Measurements from ENCODE around the gene ARHGEF19.
"Not testable (repeated sequence)": the region's sequence is repeated elsewhere in the genome, so short reads cannot be mapped to it uniquely, and the experiment has no call there.

The ARHGEF19 gene

DNA sequence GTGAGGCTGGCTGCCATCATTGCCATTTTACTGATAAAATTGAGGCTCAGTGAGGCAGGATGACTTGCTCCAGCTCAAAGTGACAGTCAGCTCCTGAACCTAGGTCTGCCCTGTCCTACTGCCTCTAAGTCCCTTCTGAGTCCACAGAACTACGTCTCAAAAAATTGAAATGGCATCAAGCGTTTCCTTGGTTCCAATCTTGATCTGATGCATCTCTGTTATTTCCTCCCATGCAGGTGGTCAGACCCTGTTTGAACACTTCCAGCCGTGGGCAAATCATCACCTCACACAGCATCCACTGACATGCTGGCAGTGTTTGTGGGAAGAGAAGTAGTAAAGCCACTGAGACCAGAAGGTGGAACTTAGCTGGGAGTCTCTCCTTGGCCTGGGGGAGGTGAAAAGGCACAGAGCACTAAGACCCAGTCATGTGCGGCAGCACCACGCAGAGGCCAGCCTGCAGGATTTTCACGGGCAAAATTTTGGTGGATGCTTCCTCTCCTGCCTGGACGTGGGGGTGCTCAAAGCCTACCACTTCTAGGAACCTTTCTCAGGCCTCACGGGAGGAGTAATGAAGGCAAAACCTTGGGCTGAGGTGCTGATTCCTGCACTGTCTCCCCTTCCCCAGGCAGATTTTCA lies 32.3 kb upstream of the ARHGEF19 start:
- DNase-seq (ENCODE audit: low read depth), result no peak

DNA sequence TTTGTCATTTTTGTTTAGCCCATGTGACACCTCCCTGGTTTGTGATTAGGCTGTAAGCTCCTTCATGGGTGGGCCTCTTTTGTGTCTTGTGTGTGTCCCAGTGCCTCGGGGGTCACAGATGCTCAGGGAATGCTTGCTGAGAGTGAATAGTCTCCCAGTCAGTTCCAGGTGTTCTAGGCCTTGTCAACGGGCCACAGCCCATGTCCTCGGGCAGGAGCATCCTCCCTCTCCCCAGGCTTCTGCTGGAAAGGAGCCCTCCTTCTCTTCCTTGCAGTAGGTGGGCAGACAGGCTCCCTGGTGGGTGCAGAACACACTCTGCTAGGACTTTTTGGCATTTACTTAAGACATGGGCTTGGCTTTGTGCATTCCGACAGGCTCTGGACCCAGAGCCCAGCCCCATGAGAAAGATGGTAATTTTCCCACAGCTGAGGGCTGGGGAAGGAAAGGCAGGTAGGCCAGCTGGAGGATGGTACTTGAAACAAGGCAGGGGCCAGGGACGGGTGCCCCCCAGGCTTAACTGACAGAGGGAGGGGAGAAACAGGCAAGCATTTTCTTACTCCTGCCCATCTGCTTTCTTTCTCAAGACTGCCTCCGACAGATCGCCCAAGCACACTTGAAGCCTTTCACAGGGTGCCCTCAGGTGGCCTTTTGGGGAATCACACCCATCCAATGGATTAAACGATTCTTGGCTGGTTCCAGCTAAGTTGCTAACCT lies 31.6 kb upstream of the ARHGEF19 start:
- DNase-seq (ENCODE audit: low read depth), result peak; percentile 82

DNA sequence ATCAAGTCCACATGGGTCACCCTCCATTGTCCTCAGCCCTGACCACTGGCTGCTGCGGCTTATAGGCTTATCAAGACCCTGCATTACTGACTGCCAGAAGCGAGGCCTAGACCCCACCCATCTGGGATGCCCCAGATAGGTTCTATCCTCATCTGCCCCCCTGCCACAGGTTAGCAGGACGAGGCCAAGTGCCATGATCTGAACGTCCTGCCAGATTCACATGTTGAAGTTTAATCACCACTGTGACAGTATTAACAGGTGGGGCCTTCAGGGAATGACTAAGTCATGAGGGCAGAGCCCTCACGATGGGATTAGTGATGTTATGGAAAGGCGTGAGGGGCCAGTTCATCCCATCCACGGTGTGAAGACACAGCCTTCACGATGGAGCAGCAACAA lies 30.8 kb upstream of the ARHGEF19 start:
- no peak for DNase-seq (ENCODE audit: low read depth)

DNA sequence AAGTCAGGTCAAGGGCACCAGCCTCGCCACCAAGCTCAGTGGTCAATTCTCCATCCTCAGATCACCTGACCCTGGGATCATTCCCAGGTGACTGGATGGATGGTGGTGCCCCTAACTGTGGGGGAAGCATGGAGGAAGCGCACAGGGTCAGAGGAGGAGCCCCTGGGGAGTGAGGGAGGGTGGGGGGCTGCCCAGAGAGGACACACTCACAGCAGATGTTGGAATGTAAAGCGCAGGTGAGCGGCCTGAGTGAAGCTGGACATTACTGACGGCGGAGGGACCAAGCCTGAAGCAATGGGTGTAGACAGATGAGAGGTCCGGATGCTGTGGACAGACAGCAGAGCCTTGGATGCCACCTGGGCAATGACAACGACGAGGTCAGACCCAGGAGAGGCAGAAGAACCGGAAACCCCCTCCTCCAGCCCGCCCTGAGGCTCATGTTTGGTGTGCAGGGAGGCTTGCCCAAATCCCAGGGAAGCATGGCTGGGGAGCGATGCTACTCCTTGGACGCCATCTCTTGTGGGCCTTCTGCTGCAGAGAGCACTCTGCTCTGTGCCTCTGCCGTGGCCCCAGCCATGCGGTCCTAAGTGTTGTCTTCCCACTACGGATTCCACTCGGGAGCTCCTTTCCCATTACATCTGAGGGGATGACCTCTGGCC lies 30.2 kb upstream of the ARHGEF19 start:
- DNase-seq (ENCODE audit: low read depth), result no peak

DNA sequence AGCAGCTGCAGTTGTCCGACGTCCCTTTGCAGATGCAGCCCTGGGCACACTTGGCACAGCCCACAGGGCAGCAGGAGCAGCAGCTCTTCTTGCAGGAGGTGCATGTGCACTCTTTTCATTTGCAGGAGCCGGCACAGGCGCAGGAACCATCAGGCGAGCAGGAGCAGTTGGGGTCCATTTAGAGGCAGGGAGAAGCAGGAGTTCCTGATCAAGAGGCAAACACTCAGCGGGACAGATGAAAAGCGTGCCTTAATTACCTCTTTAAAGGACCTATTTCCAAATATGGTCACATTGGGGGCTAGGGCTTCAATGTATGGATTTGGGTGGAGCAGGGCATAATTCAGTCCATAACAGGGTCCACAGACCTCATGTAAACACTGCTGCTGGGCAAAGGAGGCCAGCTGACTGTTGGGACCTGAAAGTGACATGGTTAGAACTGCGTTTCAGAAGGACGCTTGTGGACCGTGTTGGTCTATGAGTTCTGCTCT lies 28.8 kb upstream of the ARHGEF19 start:
- DNase-seq (ENCODE audit: low read depth), result no peak

DNA sequence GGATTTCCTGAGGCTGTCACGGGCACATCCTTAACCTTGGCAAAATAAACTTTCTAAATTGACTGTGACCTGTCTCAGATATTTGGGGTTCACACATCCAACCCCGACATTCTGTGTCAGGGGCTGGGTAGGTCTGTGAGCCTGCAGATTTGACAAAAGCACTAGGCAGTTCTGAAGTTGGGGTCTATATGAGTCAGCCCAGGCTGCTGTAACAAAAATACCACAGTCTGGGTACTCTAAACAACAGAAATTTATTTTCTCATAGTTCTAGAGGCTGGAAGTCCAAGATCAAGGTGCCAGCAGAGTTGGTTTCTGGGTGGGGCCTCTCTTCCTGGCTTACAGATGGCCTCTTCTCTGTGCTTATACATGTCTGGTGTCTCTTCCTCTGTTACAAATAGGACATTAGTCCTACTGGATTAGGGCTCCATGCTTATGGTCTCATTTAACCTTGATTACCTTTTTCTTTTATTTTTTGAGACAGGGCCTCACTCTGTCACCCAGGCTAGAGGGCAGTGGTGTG lies 27.6 kb upstream of the ARHGEF19 start:
- DNase-seq (ENCODE audit: low read depth), result no peak

DNA sequence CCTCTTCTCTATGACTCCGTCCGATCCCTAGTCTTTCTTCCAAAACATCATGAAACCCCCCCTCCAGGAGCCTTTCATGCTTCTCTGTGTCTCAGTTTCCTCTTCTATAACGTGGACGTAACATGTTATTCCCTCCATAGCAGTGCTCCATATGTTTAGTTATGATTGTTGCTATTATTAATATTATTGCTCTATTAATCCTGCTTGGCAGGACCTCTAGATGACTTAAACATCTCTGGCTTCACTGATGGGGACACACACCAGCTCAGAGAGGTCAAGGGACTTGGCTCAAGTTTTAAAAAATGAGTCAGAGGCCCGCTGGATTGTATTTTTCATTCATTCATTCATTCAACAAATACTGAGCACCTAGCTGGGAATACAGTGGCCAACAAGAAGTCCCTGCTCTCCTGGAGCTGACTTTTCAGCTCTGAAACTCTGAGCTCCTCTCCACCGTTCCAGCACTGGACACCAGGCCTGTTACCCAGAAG lies 24.9 kb upstream of the ARHGEF19 start:
- DNase-seq (ENCODE audit: low read depth), result peak; percentile 40

DNA sequence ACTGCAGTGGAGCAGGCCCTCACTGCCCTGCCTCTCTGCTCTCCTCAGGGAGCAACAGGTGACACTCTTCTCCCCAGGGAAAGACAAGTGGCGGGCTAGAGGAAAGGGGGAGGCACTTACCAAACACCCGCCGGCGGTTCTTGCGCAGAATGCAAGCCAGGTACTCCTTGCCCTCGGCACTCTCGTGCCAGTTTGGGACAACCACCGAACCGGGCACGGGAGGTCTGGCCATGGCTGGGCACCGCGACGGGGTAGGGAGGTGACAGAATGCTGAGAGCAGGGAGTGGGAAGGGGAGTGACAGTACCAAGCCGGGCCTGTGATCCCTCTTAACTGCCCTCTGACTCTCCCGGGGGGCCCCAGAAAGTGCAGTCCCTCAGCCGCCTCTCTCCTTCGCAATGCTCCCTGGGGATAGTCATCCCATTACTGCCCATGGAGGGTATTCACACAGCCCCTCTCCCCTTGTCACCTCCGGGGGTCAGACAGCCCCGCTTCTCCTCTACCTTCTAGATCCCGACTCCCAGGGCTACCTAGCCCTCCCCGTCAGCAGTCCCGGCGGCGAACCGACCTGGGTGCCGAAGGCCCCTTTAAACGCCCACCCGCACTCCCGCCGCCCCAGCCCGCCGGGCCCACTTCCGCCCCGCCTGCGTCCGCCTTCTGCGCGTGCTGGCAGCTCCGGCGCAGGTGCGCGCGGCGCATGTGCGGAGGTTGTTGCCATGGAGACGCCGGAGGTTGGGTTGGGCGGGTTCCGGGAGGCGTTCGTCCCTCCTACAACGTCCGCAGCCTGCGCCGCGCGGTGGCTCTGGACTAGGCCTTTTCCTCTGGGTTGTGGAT lies 24.3 kb upstream of the ARHGEF19 start, which contains the start of gene CPLANE2:
Gene CPLANE2, minus strand, starts transcription at position 673 of the 832 bp plus-strand sequence. Its CDS starts 441 bp downstream, at position 232.
- peak; percentile 92 for DNase-seq (ENCODE audit: low read depth)

DNA sequence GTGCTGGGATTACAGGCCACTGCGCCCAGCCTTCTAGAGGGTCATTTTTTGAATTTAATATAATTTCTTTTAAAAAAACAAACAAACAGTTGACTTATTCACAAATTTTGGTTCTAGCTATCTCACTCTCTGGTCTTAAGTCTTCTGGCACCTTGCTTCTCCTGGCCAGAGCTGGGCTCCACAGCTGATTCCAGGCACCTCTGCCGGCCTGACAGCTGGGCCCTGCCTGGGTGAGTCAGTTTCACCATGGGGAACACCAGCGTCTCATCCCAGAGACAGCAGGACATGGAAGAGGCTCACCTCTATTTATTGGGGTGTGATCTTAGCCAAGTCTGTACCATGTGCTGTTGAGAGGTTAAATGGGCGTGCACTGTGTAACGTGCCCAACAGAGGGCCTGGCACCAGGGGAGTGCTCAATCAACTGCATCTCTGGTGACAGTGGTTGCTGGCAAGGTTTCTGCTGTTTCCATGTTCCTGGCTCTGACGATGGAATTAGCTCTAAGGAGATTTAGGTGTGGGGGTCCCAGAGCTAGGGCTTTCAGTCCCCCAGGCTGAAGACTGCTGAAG lies 23.6 kb upstream of the ARHGEF19 start:
- DNase-seq (ENCODE audit: low read depth), result peak; percentile 33

DNA sequence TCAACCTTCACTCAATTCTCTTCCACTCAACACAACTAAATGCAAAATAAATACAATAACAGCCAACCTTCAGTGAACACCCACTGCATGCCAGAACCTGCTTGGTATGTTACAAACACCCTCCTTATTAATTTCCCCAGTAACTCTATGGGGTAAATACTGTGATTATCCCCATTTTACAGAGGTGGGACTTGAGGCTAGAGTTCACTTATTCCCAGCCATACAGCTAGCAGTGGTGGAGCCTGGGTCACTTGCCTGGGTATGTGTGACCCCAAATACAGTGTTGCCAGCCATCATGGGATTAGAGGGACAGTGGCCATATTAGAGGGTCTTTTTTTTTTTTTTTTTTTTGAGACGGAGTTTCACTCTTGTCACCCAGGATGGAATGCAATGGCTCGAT lies 22.9 kb upstream of the ARHGEF19 start:
- DNase-seq (ENCODE audit: low read depth), result no peak

DNA sequence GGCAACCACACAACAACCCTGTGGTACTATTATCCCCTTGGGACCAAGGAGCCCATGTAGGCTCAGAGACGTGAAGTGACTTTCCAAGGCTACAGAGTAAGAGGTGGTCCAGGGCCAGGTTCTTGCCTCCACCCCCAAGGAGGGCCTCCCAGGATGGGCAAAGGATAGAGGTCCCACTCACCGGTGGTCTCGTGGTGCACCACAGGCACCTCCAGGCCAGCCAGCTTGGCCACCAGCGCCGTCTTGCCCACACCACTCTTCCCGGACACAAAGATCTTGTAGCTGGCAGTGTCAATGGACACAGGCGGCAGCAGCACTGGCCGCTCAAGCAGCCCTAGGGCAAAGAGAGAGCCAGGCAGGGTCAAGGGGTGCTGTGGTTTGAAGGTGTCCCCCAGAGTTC lies 21.0 kb upstream of the ARHGEF19 start:
- DNase-seq (ENCODE audit: low read depth), result no peak

DNA sequence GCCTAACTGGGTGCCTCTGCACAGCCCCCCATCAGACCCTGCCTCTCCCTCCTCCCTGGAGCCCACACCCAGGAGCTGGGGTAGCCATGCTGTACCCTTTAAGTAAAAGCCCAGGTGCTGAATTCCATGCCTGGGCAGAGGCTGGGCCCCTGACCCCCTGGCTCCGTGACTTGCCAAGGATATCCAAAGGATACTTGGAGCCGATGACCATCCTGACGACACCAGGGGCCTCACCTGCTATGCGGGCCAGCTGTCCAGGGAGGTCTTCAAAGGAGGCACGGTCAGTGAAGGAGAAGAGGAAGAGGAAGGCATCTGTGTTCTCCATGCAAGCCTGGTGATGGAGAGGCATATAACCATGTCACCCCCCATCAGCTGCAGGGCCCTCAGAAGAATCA lies 19.9 kb upstream of the ARHGEF19 start:
- no peak for DNase-seq (ENCODE audit: low read depth)

DNA sequence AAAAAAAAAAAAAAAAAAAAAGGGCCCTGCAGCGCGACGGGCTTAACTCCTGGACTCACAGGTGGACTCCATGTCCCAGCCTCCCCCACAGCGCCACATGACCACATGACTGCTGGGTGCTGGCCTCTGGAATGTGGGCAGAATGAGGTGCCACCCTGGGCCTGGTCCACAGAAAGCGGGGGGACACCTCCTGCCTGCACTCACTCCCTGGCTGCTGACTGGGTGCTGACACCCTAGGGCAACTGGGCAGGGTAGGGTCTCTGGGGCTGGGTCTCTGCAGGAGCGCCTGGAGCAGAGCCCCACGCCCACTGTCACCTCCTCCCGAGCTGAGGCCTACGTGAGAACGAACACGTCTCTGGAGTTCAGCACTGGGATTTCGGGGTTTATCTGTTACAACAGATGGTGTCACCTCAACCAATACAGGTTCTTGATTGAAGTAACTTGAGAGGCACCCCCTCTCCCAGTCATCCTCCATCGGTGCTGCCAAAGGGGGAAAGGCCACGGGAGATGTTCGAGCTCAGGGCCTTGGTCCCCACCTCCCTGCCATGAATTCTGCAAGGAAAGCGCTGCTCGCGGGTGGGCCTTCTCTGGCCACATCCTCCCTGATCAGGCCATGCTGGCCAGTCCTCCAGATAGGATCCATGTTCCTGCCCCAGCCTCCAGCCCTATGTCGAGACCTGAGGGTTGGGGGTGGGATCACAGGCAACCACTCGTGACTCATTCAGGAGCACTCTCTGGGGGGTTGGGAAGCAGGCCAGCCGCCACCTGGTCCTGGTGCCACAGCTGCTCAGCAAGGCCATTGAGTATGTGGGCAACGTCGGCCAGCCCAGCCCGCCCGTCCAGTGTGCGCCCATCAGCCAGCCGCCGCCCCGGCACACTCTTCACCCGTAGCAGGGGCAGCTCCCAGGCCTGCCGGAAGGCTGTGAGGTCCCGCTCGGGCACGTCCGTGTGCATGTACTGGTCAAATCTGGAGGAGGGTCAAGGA lies 19.2 kb upstream of the ARHGEF19 start:
- DNase-seq (ENCODE audit: low read depth), result no peak

DNA sequence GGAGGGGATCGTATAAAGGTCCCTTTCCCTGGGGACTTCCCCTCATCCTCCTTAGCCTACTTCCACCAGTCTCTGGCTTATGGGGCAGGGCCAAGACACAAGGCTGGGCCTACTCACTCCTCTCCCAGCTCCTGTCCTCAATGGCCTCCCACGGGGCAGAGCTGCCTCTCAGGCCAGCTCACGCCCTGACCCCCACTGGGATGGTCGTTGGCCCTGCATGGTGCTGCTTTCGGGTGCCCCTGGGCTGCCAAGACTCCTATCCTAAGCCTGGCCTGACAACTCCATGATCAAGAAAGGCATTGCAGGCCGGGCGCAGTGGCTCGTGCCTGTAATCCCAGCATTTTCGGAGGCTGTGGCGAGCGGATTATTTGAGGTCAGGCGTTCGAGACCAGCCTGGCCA lies 18.3 kb upstream of the ARHGEF19 start:
- no peak for DNase-seq (ENCODE audit: low read depth)

DNA sequence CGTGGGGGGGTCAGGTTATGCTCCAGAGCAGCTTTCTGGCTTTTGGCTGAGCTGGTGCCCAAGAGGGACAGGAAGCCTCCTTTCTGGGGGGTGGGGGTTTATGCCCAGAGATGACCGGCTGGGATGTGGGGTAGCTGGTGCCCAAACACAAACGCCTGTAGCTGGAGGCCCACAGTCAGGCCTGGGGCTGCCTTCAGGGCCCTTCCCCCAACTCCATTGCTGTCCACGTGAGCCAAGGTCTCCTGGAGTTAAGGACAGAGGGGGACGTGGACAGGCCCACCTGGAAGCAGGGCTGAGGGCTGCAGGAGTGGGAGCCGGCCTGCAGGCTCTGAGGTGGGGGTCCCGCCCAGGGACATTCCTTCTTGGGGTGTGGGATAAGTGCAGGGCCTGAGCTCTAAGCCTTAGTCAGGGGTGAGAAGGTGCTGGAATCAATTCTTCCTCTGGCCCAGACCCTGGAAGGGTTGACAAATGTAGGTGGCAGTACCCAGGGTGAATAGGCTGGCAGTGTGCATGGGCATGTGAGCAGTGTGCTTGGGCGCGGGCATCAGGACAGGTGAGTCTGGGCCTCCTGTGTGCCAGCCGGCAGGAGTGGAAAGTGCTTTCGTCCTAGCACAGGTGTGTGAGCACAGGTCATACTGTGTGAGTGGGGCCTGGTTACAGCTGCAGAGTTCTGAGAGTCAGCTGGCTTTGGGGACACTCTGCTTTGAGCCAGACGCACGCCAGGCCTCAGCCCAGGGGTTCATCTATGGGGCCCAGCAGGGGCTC lies 17.7 kb upstream of the ARHGEF19 start:
- DNase-seq (ENCODE audit: low read depth), result no peak

DNA sequence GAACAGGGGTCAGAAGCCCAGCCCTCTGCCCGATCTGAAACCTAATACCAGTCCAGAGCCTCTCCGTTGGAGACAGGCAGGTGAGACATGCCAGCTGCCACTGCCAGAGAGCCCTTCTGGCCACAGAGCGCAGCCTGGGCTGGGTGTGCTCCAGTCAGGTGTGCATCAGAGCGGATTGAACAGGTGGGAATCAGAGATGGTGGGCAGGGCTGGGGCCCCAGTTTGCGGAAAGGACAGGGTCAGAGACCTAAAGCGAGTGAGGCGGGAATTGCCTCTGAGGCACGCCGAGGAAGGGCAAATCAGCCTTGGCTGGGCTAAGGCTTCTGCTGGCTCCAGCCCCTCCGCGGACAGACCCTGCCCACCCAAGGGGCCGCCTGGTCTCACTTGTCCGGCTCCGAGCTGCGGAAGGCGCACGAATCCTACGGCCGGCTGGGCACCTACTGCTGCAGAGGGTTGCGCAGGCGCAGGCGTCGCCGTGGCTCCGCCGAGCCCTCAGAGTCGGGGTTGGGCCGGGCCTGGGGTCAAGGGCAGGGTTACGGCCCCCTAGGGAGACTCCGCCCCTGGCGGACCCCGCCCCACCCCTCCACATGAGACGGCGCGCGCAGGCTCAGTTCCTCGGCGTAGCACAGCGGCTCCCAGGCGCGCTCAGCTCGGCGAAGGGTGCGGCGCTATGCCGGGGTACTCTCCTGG lies 14.2 kb upstream of the ARHGEF19 start:
- no peak for DNase-seq (ENCODE audit: low read depth)

DNA sequence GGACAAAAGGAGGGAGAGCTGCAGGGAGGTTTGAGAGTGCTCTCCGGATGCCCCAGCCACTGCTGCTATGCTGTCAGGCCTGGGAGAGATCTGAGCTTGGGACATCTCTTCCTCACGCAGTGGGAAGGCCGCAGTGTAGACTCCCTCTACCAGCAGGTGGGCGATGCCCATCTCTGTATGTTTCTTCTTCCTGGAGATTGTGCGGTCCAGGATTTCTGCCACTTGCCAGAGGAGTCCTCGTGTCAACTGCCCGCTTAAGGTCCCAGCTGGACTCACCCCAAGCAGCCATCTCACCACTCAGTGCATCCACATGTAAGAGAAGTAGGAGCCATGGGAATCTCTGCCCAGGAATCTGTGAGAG lies 13.7 kb upstream of the ARHGEF19 start:
- DNase-seq (ENCODE audit: low read depth), result no peak

DNA sequence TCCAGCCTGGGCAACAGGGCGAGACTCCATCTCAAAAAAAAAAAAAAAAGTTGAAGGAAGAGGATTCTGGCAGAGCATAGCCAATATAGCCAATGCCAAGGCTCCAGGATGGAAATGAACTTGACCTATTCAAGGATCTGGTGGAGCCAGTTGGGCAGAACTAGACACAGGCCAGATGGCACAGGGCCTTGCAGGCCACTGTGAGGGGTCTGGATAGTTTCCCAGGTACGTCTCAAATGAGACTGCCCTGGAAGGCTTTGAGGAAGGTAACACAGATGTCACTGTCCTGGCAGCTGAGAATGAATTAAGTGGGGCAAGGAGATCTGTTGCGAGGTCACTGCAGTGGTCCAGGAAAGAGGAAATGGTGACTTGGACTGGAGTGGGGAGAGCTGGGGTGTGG lies 12.0 kb upstream of the ARHGEF19 start:
- DNase-seq (ENCODE audit: low read depth), result no peak

DNA sequence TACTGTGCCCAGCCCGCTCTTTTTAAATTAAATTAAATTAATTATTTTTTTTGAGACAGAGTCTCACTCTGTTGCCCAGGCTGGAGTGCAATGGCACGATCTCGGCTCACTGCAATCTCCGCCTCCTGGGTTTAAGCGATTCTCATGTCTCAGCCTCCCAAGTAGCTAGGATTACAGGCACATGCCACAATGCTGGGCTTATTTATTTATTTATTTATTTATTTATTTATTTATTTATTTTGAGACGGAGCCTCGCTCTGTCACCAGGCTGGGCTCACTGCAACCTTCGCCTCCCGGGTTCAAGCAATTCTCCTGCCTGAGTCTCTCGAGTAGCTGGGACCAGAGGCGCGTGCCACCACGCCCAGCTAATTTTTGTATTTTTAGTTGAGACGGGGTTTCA lies 10.3 kb upstream of the ARHGEF19 start:
- DNase-seq (ENCODE audit: low read depth), result not testable (repeated sequence)
